ENCODE data around the gene OBI1.

DNA sequence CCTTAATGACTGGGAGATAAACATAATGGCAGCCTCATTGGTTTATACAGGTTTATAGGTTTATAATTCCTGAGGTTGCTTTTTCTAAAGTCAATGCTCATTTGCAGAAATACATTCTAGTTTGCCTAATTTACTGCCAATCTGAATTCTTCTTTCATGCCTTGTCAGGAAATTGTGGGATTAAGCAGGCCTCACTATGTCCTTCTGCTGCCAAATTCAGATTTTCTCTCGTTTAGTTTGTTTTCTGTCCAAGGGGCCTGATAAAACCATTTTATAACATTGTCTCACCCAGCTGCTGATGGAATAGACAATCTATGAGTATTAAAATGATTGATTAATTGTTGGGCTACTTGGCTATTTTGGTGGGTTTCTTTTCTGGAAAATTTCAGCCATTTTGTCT lies 42.4 kb upstream of the OBI1 start:
- TF ChIP-seq, protein P1, sequence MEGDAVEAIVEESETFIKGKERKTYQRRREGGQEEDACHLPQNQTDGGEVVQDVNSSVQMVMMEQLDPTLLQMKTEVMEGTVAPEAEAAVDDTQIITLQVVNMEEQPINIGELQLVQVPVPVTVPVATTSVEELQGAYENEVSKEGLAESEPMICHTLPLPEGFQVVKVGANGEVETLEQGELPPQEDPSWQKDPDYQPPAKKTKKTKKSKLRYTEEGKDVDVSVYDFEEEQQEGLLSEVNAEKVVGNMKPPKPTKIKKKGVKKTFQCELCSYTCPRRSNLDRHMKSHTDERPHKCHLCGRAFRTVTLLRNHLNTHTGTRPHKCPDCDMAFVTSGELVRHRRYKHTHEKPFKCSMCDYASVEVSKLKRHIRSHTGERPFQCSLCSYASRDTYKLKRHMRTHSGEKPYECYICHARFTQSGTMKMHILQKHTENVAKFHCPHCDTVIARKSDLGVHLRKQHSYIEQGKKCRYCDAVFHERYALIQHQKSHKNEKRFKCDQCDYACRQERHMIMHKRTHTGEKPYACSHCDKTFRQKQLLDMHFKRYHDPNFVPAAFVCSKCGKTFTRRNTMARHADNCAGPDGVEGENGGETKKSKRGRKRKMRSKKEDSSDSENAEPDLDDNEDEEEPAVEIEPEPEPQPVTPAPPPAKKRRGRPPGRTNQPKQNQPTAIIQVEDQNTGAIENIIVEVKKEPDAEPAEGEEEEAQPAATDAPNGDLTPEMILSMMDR (IDR thresholded peaks at IDR 0.05), result no peak
- TF ChIP-seq POLR2A (IDR thresholded peaks at IDR 0.05), result no peak
- TF ChIP-seq POLR2AphosphoS5 (IDR thresholded peaks at IDR 0.05), result no peak
- TF ChIP-seq EP300 (IDR thresholded peaks at IDR 0.05), result no peak
